PFSK-1 (cell line): Measurements from ENCODE around the gene YTHDC1.

Source experiments
- FOXP2 ChIP-seq: optimal IDR thresholded peaks from 2 replicates; pipeline ENCODE3; 2011; ENCODE audit warnings: borderline replicate concordance, control low read depth, inconsistent platforms; ENCODE audit not compliant: insufficient read depth; ENCODE audit errors: extremely low read length, extremely low read depth
- POLR2AphosphoS5 ChIP-seq: IDR thresholded peaks from 2 replicates; pipeline ENCODE4 v1.6.1; 2012; ENCODE audit warnings: low read depth, mild to moderate bottlenecking, control low read depth, low read length, moderate library complexity
- SIN3A ChIP-seq: IDR thresholded peaks from 2 replicates; pipeline ENCODE4 v1.6.1; 2012; ENCODE audit warnings: mild to moderate bottlenecking, low read length, moderate library complexity, borderline replicate concordance; ENCODE audit not compliant: insufficient read depth
- TAF1 ChIP-seq: IDR thresholded peaks from 2 replicates; pipeline ENCODE4 v1.6.1; 2012; ENCODE audit warnings: low read length, control low read depth, borderline replicate concordance; ENCODE audit not compliant: insufficient read depth
- TF ChIP-seq, protein P1 (sequence below), 2 experiments: IDR thresholded peaks; 2 replicates each; pipeline versions ENCODE4 v1.6.1 to v1.8.0; 2011 to 2012; ENCODE audit warnings: low read depth in 2 of 2, low read length in 2 of 2, control low read depth in 1 of 2, inconsistent platforms in 1 of 2, mild to moderate bottlenecking in 1 of 2, moderate library complexity in 1 of 2; ENCODE audit not compliant: insufficient read depth in 1 of 2

YTHDC1 gene

DNA sequence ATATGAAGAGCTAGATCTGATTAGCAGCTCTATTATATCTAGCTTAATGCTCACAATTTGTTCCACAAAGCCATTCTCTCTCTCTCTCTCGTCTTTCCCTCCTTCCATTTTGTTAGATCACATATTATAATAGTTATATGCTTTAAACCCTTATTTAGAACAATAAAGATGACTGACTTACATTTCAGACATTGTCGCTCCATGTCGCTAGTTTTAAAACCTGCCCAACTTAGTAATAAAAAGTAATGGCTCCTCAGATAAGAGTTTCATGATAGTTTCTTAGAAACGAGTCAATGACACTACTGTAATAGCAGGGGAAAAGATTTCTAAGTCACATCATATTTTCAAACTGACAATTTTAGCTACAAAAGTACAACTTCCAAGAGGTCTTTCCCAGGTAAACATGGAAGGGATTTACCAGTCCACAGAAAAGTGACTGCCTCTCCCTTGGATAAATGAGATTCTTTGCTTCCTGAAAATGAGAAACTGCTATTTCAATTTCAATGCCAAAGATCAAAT, 38.5 kb upstream of the YTHDC1 start:
- TF ChIP-seq, protein P1, sequence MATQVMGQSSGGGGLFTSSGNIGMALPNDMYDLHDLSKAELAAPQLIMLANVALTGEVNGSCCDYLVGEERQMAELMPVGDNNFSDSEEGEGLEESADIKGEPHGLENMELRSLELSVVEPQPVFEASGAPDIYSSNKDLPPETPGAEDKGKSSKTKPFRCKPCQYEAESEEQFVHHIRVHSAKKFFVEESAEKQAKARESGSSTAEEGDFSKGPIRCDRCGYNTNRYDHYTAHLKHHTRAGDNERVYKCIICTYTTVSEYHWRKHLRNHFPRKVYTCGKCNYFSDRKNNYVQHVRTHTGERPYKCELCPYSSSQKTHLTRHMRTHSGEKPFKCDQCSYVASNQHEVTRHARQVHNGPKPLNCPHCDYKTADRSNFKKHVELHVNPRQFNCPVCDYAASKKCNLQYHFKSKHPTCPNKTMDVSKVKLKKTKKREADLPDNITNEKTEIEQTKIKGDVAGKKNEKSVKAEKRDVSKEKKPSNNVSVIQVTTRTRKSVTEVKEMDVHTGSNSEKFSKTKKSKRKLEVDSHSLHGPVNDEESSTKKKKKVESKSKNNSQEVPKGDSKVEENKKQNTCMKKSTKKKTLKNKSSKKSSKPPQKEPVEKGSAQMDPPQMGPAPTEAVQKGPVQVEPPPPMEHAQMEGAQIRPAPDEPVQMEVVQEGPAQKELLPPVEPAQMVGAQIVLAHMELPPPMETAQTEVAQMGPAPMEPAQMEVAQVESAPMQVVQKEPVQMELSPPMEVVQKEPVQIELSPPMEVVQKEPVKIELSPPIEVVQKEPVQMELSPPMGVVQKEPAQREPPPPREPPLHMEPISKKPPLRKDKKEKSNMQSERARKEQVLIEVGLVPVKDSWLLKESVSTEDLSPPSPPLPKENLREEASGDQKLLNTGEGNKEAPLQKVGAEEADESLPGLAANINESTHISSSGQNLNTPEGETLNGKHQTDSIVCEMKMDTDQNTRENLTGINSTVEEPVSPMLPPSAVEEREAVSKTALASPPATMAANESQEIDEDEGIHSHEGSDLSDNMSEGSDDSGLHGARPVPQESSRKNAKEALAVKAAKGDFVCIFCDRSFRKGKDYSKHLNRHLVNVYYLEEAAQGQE (IDR thresholded peaks at IDR 0.05; ENCODE audit: insufficient read depth in 1 of 2, low read depth in 2 of 2, low read length in 2 of 2): no peak
- no peak for TF ChIP-seq POLR2AphosphoS5
- TF ChIP-seq TAF1: no peak
- no peak for TF ChIP-seq FOXP2
- no peak for TF ChIP-seq SIN3A

- TF ChIP-seq POLR2AphosphoS5: no peak
- TF ChIP-seq FOXP2: no peak
- TF ChIP-seq TAF1: no peak
- TF ChIP-seq, protein P1 (IDR thresholded peaks at IDR 0.05; ENCODE audit: insufficient read depth in 1 of 2, low read depth in 2 of 2, low read length in 2 of 2): no peak
- no peak for TF ChIP-seq SIN3A
Measured at GRCh38 chr4:68385267-68385666, 35.4 kb upstream of the YTHDC1 start.

GRCh38 chr4:68383115-68383514, 33.2 kb upstream of the YTHDC1 start:
- TF ChIP-seq POLR2AphosphoS5 (no peak), SIN3A (no peak), TAF1 (no peak), FOXP2 (no peak)
- TF ChIP-seq, protein P1 (IDR thresholded peaks at IDR 0.05; ENCODE audit: insufficient read depth in 1 of 2, low read depth in 2 of 2, low read length in 2 of 2): no peak

DNA sequence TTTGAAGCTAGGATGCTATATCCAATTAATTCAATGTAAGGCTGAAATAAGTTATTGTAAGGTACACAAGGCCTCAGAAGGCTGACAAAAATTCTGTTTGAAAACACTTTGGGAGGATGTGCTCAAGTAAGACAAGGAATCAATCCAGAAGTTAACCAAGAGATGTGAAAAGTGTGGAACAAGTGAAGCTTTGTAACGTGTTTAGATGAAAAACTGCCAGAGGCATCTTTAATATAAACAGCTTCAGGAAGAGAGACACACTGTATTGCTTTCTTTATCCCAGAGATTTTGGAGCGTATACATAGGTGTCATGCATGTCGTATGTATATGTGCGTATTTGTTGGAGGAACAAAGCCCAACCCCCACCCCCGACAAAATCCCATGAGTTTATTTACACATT, 28.3 kb upstream of the YTHDC1 start:
- no peak for TF ChIP-seq POLR2AphosphoS5
- no peak for TF ChIP-seq TAF1
- TF ChIP-seq, protein P1 (IDR thresholded peaks at IDR 0.05; ENCODE audit: insufficient read depth in 1 of 2, low read depth in 2 of 2, low read length in 2 of 2): no peak
- TF ChIP-seq FOXP2: no peak
